GM19455 (cell line): ENCODE results near the gene MRFAP1L1.
A peak's percentile ranks its signal among the peaks of the same experiment; 100 is the strongest.

Source experiments
- ATAC-seq: cut with Tn5 transposase; IDR thresholded peaks from one replicate; pipeline ENCODE4 v1.9.1; 2021; ENCODE audit not compliant: unreplicated experiment

MRFAP1L1 gene

DNA sequence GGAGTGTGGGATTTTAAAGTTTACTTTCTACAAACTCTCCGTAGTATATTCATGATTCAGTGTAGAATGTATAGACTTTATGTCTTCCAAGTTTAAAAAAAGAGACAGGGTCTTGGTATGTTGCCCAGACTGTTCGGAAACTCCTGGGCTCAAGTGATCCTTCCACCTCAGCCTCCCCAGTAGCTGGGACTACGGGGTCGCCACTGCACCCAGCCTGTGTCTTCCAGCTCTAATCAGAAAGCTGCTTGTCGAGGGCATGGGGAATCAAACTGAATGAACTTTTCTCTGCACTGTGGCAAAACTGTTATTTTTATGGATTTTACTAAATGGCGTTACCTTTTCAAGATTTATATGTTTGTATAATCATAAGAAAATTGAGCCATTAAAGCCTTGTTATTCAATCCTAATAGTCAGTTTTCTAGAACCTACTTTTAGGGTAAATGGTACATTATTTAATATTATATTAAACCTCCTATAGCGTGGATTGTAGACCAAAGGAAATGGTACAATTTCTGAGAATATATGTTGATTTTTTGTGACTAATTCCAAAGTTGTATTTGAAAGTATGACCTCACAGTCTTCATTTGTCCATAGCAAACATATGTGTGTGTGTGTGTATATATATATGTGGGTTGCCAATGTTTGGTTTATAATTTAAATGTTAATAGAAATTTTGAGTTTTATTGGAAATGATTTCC is 7.4 kb upstream of the MRFAP1L1 start:
- ATAC-seq, result no peak

DNA sequence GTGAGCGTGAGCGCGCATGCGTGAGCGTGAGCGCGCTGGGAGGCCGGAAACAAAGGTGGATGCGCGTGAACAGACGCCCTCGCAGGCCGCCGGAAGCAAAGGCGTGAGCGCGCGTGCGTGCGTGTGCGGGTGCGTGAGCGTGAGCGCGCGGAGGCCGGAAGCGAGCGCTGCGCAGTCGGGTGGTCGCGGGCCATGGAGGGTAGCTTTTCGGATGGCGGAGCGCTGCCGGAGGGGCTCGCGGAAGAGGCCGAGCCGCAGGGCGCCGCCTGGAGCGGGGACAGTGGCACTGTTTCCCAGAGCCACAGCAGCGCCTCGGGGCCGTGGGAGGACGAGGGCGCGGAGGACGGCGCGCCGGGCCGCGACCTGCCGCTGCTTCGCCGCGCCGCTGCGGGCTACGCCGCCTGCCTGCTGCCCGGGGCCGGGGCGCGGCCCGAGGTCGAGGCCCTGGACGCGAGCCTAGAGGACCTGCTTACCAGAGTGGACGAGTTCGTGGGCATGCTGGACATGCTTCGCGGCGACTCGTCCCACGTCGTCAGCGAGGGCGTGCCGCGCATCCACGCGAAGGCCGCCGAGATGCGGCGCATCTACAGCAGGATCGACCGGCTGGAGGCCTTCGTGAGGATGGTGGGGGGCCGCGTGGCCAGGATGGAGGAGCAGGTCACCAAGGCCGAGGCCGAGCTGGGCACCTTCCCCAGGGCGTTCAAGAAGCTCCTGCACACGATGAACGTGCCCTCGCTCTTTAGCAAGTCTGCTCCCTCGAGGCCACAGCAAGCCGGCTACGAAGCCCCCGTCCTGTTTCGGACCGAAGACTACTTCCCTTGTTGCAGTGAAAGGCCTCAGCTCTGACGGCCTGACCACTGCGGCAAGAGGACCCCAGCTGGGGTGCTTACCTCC is 6.6 kb upstream of the MRFAP1L1 start, which contains the start of gene BLOC1S4:
BLOC1S4 (plus strand) TSS at position 157 of the 894 bp plus-strand sequence; CDS start at position 193, 36 bp downstream.
- peak; percentile 78 for ATAC-seq

DNA sequence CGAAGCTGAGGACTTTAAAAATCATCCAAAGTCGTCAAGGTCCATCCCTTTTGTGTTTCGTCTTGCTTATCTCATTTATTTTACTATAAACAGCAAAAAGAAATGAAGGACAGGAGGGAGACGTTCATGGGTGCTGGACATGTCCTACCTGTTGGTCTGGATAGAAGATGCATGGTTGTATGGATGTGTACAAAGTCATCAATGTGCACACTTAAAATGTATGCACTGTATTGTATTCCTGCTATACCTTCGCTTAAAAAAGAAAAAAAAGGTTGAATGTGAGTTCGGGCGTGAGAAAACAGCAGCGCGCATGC is 6.0 kb upstream of the MRFAP1L1 start:
- no peak for ATAC-seq

DNA sequence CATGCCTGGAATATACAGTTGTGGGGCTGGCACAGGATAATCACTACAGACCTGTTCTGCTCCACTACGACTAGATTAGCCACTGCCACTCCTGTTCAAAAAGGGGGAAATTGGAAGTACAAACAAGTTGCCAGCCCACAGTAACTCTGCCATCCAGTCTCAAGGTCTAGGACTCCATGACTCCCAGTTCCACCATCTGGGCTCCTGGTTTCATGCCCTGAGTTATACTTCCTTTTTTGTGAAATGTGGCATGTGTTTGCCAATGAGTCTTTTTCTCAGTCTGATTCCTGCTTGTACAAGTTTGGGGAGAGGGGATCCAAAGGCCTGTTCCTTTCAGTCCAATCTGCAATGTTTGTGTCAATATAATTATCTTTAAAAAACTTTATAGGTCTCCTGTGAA is 5.3 kb upstream of the MRFAP1L1 start:
- ATAC-seq, result no peak

DNA sequence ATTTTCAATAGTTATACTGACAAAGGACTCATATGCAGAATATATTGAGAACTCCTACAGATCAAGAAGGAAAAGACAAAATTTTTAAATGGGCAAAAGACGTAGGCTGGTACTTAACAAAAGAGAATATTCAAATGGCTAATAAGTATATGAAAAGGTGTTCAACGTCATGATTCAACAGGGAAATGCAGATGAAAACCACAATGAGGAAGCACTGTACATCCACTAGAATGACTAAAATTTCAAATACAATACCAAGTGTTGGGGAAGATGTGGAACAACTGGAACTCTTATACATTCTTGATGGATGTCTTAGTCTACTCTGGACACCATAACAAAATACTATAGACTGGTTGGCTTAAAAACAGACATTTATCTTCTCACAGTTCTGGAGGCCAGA is 1.3 kb upstream of the MRFAP1L1 start:
- no peak for ATAC-seq

DNA sequence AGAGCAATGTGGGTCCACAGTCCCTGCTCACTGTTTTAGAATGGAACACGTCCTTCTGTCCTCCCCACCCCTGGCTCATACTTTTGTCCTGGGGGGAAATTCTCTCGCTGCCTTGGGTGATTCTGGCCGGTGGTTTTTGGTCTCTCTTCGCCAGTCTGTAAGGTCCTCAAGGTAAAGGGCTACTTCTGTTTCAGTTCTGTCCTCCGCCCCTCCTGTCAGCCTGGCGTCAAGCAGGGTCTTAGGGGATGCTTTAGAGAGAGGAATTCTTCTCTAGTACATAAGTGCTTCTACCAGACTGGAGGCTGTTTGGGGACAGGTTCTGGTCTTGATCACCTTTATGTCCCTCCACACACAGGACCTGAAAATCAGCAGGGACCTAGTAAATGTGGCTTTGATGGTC is 617 bp upstream of the MRFAP1L1 start:
- ATAC-seq, result no peak

DNA sequence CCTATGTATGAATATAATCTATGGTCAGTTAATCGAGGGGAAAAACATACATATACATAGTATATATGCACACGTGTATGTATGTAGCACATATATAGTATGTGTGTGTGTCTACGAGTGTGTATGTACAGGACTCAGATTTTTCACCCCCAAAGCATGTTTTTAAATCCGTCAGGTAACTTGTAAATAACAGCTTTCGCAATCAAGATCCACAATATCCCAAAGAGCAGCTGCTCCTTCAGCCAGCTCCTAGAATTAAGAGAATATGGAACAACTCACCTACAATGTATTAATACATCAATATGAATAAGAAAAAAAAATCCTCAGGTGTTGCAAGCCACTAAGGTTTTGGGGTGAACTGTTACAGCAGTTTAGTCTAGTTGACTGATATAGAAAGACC is 3.5 kb downstream of the MRFAP1L1 start:
- no peak for ATAC-seq

DNA sequence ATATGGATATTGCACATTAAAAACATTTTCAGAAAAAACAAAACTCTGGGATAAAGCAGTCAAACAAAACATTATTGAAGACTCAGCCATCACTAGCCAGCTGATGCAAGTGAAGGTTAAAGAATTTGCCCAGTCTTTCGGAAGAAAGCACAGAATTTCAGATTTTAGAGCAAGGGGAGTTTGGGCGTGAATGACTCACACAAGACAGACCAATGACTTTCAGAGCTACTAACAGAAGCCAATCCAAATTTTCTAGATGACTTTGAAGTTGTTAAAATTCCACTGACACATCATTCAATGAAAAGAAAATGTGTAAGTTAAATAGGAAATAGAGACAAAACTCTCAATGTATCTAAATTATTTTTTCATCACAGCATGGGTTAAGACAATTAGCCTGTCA is 4.0 kb downstream of the MRFAP1L1 start:
- ATAC-seq, result no peak

DNA sequence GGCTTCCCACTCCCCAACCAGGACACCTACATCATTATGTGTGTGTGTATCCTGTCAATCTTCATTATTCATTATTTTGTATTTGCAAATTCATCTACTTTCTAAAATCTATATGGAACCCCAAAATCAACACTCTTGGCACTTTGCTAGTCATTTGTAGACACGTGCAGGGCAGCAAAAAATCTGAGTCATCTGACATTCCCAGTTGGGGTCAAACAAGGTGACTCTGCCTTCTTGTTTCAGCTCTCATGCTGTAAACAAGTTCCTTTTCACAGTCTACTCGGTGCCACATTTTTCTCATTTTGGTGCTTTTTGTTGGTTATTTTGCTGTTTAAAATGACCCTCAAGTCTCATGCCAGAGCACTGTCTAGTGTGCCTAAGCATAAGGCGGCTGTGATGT is 5.9 kb downstream of the MRFAP1L1 start:
- ATAC-seq, result no peak

DNA sequence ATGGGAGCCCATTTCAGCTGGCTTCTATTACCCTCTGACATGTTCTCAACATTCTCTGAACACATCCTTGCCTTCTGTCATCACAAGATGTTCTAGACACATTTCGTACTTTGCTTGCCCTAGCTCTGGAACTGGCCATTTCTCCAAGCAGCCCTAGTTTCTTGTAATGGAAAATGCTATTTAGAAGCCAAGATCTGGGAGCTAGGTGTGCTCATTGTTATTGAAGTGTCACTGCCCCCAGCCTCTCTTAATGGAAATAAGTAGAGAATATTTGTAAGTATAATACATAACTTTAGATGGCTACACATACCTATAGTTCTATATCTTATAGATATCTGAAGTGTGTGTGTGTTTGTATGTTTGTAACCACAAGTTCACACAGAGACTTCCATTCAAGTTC is 6.9 kb downstream of the MRFAP1L1 start:
- ATAC-seq, result no peak

DNA sequence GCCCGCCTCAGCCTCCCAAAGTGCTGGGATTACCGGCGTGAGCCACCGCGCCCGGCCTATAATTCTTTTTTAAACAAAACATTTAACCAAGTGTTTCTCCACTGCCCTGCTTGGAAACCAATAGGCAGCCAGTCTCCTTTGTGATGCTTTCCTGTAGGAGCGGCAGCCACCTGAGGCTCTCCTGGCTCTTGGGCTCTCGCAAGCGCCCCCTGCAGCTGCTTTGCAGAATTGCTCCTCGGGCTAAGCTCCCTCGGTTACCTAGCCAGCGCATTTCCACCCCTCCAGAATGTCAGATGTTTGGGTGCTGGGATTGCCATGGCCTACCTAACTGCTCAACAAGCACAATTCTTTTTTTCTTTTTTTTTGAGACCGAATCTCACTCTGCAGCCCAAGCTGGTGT is 8.3 kb downstream of the MRFAP1L1 start:
- no peak for ATAC-seq

DNA sequence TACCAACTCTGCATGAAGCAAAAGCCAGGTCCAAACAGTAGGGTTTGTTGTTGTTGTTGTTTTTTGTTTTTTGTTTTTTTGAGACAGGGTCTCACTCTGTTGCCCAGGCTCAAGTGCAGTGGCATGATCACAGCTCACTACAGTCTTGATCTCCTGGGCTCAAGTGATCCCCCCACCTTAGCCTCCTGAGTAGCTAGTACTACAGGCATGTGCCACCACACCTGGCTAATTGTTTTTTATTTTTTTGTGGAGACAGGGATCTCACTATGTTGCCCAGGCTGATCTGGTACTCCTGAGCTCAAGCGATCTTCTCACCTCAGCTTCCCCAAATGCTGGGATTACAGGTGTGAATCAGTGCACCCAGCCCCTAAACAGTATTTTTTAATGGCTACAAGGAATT is 9.8 kb downstream of the MRFAP1L1 start:
- ATAC-seq, result no peak

DNA sequence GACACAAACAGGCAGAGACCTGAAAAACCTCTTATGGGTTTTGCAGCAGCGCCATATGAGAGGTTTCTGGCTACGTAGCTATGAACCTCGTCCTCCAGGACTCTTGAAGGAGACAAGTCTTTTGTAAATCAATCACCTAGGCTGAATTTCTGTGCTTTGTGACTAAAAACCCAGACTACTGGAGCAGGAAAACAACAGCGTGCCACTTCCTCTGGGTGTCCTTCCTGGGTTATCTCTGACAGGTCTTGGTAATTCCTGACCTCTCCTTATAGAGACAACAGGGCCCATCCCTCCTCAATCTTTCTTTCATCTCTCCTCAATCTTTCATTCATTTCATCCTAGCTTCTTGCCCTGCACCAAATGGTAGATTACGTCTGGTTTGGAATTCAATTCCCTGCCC is 10.3 kb downstream of the MRFAP1L1 start:
- ATAC-seq, result no peak

DNA sequence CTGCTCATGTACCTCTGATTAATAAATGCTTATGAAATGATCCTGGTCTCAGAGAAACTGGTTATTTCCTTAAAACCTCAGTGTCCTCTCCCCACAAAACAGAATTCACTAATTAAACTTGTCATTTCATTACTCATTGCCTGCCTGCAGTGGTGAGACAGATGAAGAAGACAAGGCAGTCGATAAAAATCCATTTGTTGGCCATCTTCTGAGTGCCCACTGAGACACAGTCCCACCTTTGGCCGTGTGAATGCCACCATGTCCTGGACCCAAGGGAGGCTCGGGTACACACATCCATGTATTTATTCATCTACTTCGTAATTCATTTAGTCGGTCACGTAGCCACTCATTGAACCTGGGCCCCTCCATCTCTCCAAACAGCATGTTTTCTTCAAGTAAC is 12.5 kb downstream of the MRFAP1L1 start:
- ATAC-seq, result no peak

DNA sequence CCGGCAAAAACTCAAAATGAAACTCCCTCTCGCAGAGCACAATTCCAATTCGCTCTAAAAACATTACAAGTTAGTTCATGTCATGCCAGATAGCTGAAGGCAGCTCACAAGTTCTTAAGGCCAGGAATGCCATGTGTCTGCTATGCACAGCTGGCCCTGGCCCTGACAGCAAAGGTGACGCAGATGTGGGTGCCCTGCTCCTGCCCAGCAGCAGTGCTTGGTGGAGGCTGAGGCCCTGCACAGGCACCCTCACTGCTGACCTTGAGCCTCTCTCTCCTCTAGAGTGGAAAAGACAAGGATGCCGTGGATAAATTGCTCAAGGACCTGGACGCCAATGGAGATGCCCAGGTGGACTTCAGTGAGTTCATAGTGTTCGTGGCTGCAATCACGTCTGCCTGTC is 13.1 kb downstream of the MRFAP1L1 start:
- no peak for ATAC-seq

DNA sequence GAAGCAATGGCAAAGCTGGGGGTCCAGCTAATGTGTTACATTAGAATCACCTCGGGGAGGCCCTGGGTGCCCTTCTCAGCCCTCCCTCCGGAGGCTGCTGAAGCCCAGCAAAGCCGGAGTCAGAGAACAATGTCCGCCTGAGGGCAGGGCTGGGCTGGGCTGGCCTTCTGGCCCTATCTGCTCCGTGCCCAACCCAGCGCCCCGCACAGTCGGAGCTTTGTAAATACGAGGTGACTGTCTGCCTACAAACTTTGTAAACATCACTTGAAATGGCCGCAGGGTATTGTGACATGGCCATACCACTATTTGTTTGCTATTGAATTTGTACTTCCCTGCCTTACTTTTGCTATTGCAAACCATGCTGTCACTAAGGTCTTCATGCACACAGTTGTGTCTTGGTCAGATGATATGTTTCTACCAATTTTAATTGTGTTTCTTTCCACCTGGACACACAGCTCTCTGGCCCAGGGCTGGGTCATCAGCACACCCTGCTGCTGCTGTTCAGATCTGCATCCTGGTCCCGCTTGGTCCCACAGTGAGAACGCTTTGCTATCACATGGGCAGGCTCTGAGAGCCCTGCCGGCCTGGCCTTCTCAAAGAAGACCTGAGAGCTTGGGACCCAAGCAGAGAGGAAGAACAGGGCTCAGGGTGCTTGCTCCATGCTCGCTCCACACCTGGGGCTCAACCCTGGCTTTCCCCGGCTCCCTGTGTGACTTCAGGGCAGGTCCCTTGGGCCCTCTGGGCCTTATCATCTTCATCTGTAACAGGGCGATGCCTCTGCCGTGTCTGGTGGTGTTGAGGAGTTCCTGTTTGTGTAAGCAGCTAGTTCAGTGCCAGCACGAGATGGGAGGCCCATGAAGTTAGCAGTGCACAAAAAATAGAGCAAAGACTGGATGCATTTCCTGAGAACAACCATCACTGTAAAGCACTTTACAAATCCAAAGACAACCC is 13.7 kb downstream of the MRFAP1L1 start:
- no peak for ATAC-seq

DNA sequence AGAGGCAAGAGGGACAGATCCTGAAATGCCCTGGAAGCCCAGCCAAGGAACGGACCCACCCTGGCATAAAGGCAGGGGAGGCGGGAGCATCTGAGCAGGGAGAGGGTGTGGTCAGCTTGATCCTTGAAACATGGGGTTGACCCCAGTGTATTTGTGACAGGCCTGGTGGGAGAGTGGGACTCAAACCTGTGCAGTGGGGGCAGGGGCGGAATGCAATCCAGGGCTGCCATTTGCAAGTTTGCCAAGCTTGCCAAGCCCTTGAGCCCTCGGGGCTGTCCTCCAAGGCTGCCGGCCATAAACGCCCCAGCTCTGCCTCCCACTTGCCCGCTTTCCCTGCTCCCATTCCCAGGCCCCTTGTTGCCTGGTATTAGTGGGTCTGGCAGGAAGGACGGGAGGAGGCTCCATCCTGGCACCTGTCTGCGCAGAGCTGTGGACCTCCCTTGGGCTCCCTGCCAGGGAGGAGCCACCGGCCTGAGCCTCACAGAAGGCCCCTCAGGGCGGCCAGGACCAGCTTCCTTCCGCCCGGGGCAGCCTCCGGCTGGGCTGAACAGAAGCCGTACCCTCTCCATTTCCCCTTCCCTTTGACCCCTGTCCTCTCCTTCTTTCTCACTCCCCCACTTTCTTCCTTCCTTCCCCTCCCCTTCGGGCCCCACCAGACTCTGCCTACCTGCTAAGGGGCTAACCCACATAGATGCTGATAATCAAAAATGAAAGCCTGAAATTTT is 15.3 kb downstream of the MRFAP1L1 start:
- ATAC-seq, result no peak

DNA sequence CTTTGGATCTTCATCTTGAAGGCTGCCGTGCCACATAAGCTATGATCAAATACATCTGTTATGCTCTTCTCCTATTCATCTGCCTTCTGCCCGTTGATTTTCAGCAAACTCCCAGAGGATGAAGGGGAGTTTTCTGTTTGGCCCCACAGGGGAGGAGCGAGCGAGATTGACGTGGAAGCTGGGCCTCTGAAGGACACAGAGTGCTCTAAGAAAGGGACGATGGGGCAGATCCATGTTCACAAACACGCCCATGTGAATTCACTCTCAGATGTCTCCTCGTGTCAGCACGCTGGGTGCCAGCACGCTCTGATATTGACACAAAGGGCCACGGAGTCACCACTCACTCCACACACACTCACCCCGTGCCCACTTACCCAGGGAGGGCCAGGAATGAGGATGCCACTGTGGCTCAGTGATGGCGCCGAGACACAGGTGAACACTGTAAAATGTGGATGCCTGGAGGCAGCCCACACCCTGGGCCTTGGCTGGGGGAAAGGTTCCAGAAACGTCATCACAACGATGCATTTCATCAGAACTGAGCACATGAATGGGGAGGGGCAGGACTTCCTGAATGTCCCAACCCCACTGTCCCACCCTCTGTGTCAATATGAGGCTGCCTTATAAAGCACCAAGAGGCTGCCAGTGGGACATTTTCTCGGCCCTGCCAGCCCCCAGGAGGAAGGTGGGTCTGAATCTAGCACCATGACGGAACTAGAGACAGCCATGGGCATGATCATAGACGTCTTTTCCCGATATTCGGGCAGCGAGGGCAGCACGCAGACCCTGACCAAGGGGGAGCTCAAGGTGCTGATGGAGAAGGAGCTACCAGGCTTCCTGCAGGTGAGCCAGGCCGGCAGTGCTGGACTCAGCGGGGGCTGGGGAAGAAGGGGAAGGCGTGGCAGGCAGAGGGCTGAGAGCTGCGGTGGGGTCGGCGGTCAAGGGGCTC is 16.2 kb downstream of the MRFAP1L1 start, which contains the start of gene S100P:
S100P (plus strand) TSS at position 648 of the 946 bp plus-strand sequence; CDS start at position 703, 55 bp downstream.
- ATAC-seq, result no peak

DNA sequence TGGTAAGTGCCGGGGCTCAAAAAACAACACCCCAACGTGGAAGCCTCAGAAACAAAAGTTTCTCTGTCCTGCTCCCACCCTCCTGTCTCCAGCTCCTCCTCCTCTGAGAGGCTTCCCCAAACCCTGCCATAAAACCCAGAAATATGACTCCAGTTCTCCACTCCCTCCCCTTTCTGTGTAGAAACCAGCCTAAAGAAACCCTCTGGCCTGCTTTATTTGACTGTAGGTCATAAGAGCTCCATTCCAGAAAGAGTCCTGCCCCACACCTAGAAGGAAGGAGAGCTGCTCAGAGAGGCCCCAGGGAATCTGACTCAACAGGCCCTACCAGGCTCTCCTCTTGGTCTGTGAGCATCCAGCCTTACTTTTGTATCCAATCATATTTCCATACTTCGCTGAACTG is 16.9 kb downstream of the MRFAP1L1 start:
- no peak for ATAC-seq
